IMR-90 (cell line): ENCODE results near the gene ZBTB46. TPM values are rescaled to one million over a fixed set of nuclear protein-coding genes. Genes with fewer than 3 reads are reported as not detected.
A peak's percentile ranks its signal among the peaks of the same experiment; 100 is the strongest.

Experiments
- ATAC-seq: fragments of 200-7000 bp; cut with Tn5 transposase; 2 replicates; pipeline ENCODE4 v1.9.1; 2020; ENCODE audit warnings: low read depth, mild to moderate bottlenecking, moderate library complexity
- BruUV-seq: library from RNA; stranded (reverse); fragments of 400-500 nt; replicated peaks from 2 replicates; lab custom pipeline; 2021; lab: Mats Ljungman, UMichigan
- CTCF ChIA-PET: fragments of 300-600 bp; formaldehyde crosslinking; extraction: SDS; loops from one replicate; lab custom pipeline; 2021; ENCODE audit warnings: antibody characterized with exemption; lab: Yijun Ruan, JAX
- POLR2A ChIA-PET: fragments of 300-600 bp; sonication (Branson Sonifier 250); formaldehyde crosslinking; loops from one replicate; lab custom pipeline; 2022; ENCODE audit warnings: antibody characterized with exemption; ENCODE audit not compliant: unreplicated experiment; lab: Charles Lee
- DNase-seq: peaks from one replicate; pipeline ENCODE4 v3.0.0; 2013
- H2AFZ ChIP-seq: replicated peaks from 2 replicates; pipeline ENCODE3; 2013; ENCODE audit warnings: low read length, mild to moderate bottlenecking; ENCODE audit not compliant: poor library complexity
- H2AK5ac ChIP-seq: 2 replicates; pipeline ENCODE4 v1.6.1; 2013; ENCODE audit warnings: low read depth, low read length, inconsistent platforms
- H2AK9ac ChIP-seq: replicated peaks from 2 replicates; pipeline ENCODE3; 2013; ENCODE audit warnings: mild to moderate bottlenecking, low read depth, low read length, moderate library complexity; ENCODE audit not compliant: poor library complexity
- H2BK120ac ChIP-seq: 2 replicates; pipeline ENCODE4 v1.6.1; 2013; ENCODE audit warnings: low read depth, low read length, inconsistent platforms
- H2BK15ac ChIP-seq: 3 replicates; pipeline ENCODE4 v1.6.1; 2013; ENCODE audit warnings: low read depth, low read length, inconsistent platforms
- H2BK20ac ChIP-seq: 2 replicates; pipeline ENCODE4 v1.6.1; 2013; ENCODE audit warnings: low read depth, mild to moderate bottlenecking, inconsistent platforms, low read length, moderate library complexity
- H2BK5ac ChIP-seq: 2 replicates; pipeline ENCODE4 v1.6.1; 2013; ENCODE audit warnings: mild to moderate bottlenecking, low read depth, low read length, inconsistent platforms; ENCODE audit not compliant: poor library complexity, severe bottlenecking
- H3K14ac ChIP-seq: replicated peaks from 2 replicates; pipeline ENCODE4 v1.6.1; 2013; ENCODE audit warnings: low read depth, low read length, inconsistent platforms
- H3K18ac ChIP-seq: 2 replicates; pipeline ENCODE4 v1.6.1; 2013; ENCODE audit warnings: low read depth, low read length, control low read depth
- H3K23ac ChIP-seq: 2 replicates; pipeline ENCODE4 v1.6.1; 2013; ENCODE audit warnings: low read depth, low read length, inconsistent platforms
- H3K27ac ChIP-seq: 2 replicates; pipeline ENCODE4 v1.5.1; 2013; ENCODE audit warnings: mild to moderate bottlenecking, control low read depth, low read length; ENCODE audit not compliant: insufficient read depth
- H3K27me3 ChIP-seq: 2 replicates; pipeline ENCODE4 v1.6.1; 2013; ENCODE audit warnings: low read length; ENCODE audit not compliant: control insufficient read depth, insufficient read depth
- H3K36me3 ChIP-seq: 2 replicates; pipeline ENCODE4 v1.6.1; 2013; ENCODE audit warnings: low read length, mixed read lengths; ENCODE audit not compliant: control insufficient read depth, insufficient read depth
- H3K4ac ChIP-seq: 2 replicates; pipeline ENCODE4 v1.6.1; 2013; ENCODE audit warnings: low read depth, low read length, inconsistent platforms
- H3K4me1 ChIP-seq: 2 replicates; pipeline ENCODE4 v1.6.1; 2013; ENCODE audit warnings: low read length, mixed read lengths; ENCODE audit not compliant: control insufficient read depth, insufficient read depth
- H3K4me2 ChIP-seq: 2 replicates; pipeline ENCODE4 v1.6.1; 2013; ENCODE audit warnings: low read depth, mild to moderate bottlenecking, control low read depth, low read length, moderate library complexity
- H3K4me3 ChIP-seq: 2 replicates; pipeline ENCODE4 v1.5.1; 2013; ENCODE audit warnings: low read depth, mild to moderate bottlenecking, control low read depth, low read length, moderate library complexity; ENCODE audit not compliant: insufficient read depth
- H3K56ac ChIP-seq: 2 replicates; pipeline ENCODE4 v1.6.1; 2013; ENCODE audit warnings: low read length, inconsistent platforms; ENCODE audit not compliant: insufficient read depth; ENCODE audit errors: extremely low read depth
- H3K79me1 ChIP-seq, 2 experiments: 2 replicates each; pipeline ENCODE4 v1.6.1; 2013; ENCODE audit warnings: low read length in 2 of 2, inconsistent platforms in 1 of 2, low read depth in 1 of 2
- H3K9ac ChIP-seq: 2 replicates; pipeline ENCODE4 v1.6.1; 2013; ENCODE audit warnings: low read depth, low read length, control low read depth
- H3K9me1 ChIP-seq: 2 replicates; pipeline ENCODE4 v1.6.1; 2013; ENCODE audit warnings: low read length, inconsistent platforms; ENCODE audit not compliant: insufficient read depth
- H3K9me3 ChIP-seq: 2 replicates; pipeline ENCODE4 v1.6.1; 2013; ENCODE audit warnings: low read length; ENCODE audit not compliant: control insufficient read depth, insufficient read depth
- H4K20me1 ChIP-seq: 2 replicates; pipeline ENCODE4 v1.6.1; 2013; ENCODE audit warnings: low read length, inconsistent platforms; ENCODE audit not compliant: insufficient read depth
- H4K5ac ChIP-seq: 2 replicates; pipeline ENCODE4 v1.6.1; 2013; ENCODE audit warnings: mild to moderate bottlenecking, low read depth, low read length, control low read depth
- H4K8ac ChIP-seq, 2 experiments: 2 replicates each; pipeline ENCODE4 v1.6.1; 2013; ENCODE audit warnings: low read depth in 2 of 2, low read length in 2 of 2, control low read depth in 1 of 2, inconsistent platforms in 1 of 2
- H4K91ac ChIP-seq: 2 replicates; pipeline ENCODE4 v1.6.1; 2013; ENCODE audit warnings: low read depth, low read length, inconsistent platforms; ENCODE audit not compliant: insufficient read depth
- CEBPB ChIP-seq: IDR thresholded peaks from 2 replicates; pipeline ENCODE4 v1.6.1; 2012; ENCODE audit warnings: low read depth, low read length, improper control_type of control experiment
- FOS ChIP-seq: fragments of 150-350 bp; IDR thresholded peaks from 2 replicates; pipeline ENCODE4 v1.6.1; 2016; ENCODE audit warnings: low read depth, low read length
- MAZ ChIP-seq: IDR thresholded peaks from 2 replicates; pipeline ENCODE4 v1.6.1; 2012; ENCODE audit warnings: low read depth, mild to moderate bottlenecking, low read length, improper control_type of control experiment, moderate library complexity, borderline replicate concordance
- MXI1 ChIP-seq: IDR thresholded peaks from 2 replicates; pipeline ENCODE4 v1.6.1; 2012; ENCODE audit warnings: low read depth, mild to moderate bottlenecking, low read length, moderate library complexity, borderline replicate concordance
- RCOR1 ChIP-seq: IDR thresholded peaks from 2 replicates; pipeline ENCODE4 v1.6.1; 2012; ENCODE audit warnings: mild to moderate bottlenecking, low read length, improper control_type of control experiment; ENCODE audit not compliant: insufficient replicate concordance
- RFX5 ChIP-seq: IDR thresholded peaks from 2 replicates; pipeline ENCODE4 v1.8.0; 2012; ENCODE audit warnings: low read depth, mild to moderate bottlenecking, low read length, moderate library complexity
- WGBS, 2 experiments: methylation state at CpG; one replicate each; pipeline versions ENCODE4 v1.1.5 to v1.1.7; 2013; ENCODE audit warnings: missing lambda C conversion rate in 2 of 2; ENCODE audit not compliant: insufficient read length in 1 of 2; ENCODE audit errors: extremely low coverage in 2 of 2; 5-methylcytosine and 5-hydroxymethylcytosine counted together
- dilution Hi-C: fragments of 300-500 bp; cut with HindIII; formaldehyde crosslinking; loops from one replicate; pipeline ENCODE4 v1.14.3; 2018; ENCODE audit warnings: low sequenced_read_pairs; ENCODE audit not compliant: unreplicated experiment
- in situ Hi-C: fragments of 300-500 bp; cut with MboI; formaldehyde crosslinking; loops from 3 replicates; pipeline ENCODE4 v1.14.3; 2019; ENCODE audit warnings: low sequenced_read_pairs, inconsistent platforms, mixed read lengths
- intact Hi-C: fragments of 100-400 bp; cut with micrococcal nuclease; formaldehyde crosslinking; loops from 2 replicates; pipeline ENCODE4 v1.10.0; 2022
- polyA plus RNA-seq, 3 experiments: library from polyadenylated mRNA; depleted of rRNA; stranded (reverse); fragments of >200 nt; gene quantifications; 2 replicates each; pipeline ENCODE4 v1.2.3, GENCODE V29; 2012; ENCODE audit warnings: low replicate concordance in 1 of 3
- total RNA-seq: library from RNA; depleted of rRNA; stranded (reverse); fragments of >200 nt; gene quantifications from 2 replicates; pipeline ENCODE4 v1.2.3, GENCODE V29; 2012
- TF ChIP-seq, protein P1 (sequence below): conservative IDR thresholded peaks from 2 replicates; pipeline ENCODE4 v1.5.1; 2012; ENCODE audit warnings: mild to moderate bottlenecking, low read depth, low read length, improper control_type of control experiment
- TF ChIP-seq, protein P2 (sequence below): fragments of 150-350 bp; IDR thresholded peaks from 2 replicates; pipeline ENCODE4 v1.6.1; 2017; ENCODE audit warnings: mild to moderate bottlenecking, antibody characterized with exemption, low read length, low read depth

Gene ZBTB46
- total and polyA plus RNA-seq, 2 of the 4 experiments (the other 2 are of a cell fraction) = 4.2 to 14.9 TPM

DNA sequence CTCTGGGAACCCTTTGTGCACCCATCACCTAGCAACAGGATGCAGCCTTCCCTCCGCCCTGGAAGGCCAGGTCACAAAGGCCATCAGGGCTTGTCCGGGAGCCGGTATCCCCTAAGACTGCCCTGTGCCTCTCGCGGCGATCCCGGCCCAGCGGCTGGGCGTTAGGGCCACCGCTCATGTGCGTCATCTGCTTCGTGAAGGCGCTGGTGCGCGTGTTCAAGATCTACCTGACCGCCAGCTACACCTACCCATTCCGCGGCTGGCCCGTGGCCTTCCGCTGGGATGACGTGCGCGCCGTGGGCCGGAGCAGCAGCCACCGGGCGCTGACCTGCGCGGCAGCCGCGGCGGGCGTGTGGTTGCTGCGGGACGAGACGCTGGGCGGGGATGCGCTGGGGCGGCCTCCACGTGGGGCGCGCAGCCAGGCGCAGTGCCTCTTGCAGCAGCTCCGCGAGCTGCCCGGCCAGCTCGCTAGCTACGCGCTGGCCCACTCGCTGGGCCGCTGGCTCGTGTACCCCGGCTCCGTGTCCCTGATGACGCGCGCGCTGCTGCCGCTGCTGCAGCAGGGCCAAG, 30.4 kb upstream of the ZBTB46 start, which contains the start of gene ABHD16B:
Gene ABHD16B, plus strand, starts transcription at position 134 of the 570 bp plus-strand sequence. Its CDS starts 43 bp downstream, at position 177.
- Histone ChIP-seq H3K23ac (no peak within 1 kb of the TSS), H3K4me1 (peaks cover 20% of the 10 kb centered on the region), H3K9ac (no peak within 1 kb of the TSS), H3K4ac (no peak within 1 kb of the TSS), H3K4me2 (no peak within 1 kb of the TSS), H3K56ac (no peak within 1 kb of the TSS), H3K18ac (no peak within 1 kb of the TSS), H2AFZ (no peak within 1 kb of the TSS), H3K9me3 (no peaks in the 10 kb centered on the region), H2AK5ac (no peak within 1 kb of the TSS), H2BK5ac (no peak within 1 kb of the TSS), H4K8ac (no peak within 1 kb of the TSS), H4K91ac (no peak within 1 kb of the TSS), H2AK9ac (peak within 1 kb of the TSS; percentile 81), H3K4me3 (no peak within 1 kb of the TSS), H3K27me3 (no peaks in the 10 kb centered on the region), H3K79me1 (peaks cover 8 to 30% of the 10 kb centered on the region in 2 experiments), H4K20me1 (no peaks in the 10 kb centered on the region), H2BK20ac (no peak within 1 kb of the TSS), H3K36me3 (peaks cover 10% of the 10 kb centered on the region; the same call in 1 of the 2 replicates), H3K9me1 (no peaks in the 10 kb centered on the region; the same call in 1 of the 2 replicates), H3K27ac (no peak within 1 kb of the TSS), H2BK120ac (no peak within 1 kb of the TSS), H2BK15ac (no peak within 1 kb of the TSS), H3K14ac (no peak within 1 kb of the TSS), H4K5ac (no peak within 1 kb of the TSS)
- dilution Hi-C loops = no loop called here
- BruUV-seq = no TSS peak
- ChIA-PET POLR2A (no interaction called here), CTCF (no interaction called here)
- no peak for ATAC-seq
- TF ChIP-seq CEBPB = no peak
- no peak for TF ChIP-seq RFX5
- TF ChIP-seq, protein P1, sequence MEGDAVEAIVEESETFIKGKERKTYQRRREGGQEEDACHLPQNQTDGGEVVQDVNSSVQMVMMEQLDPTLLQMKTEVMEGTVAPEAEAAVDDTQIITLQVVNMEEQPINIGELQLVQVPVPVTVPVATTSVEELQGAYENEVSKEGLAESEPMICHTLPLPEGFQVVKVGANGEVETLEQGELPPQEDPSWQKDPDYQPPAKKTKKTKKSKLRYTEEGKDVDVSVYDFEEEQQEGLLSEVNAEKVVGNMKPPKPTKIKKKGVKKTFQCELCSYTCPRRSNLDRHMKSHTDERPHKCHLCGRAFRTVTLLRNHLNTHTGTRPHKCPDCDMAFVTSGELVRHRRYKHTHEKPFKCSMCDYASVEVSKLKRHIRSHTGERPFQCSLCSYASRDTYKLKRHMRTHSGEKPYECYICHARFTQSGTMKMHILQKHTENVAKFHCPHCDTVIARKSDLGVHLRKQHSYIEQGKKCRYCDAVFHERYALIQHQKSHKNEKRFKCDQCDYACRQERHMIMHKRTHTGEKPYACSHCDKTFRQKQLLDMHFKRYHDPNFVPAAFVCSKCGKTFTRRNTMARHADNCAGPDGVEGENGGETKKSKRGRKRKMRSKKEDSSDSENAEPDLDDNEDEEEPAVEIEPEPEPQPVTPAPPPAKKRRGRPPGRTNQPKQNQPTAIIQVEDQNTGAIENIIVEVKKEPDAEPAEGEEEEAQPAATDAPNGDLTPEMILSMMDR = no peak
- TF ChIP-seq RCOR1 = no peak
- TF ChIP-seq, protein P2, sequence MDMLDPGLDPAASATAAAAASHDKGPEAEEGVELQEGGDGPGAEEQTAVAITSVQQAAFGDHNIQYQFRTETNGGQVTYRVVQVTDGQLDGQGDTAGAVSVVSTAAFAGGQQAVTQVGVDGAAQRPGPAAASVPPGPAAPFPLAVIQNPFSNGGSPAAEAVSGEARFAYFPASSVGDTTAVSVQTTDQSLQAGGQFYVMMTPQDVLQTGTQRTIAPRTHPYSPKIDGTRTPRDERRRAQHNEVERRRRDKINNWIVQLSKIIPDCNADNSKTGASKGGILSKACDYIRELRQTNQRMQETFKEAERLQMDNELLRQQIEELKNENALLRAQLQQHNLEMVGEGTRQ = no peak
- no peak for TF ChIP-seq MXI1
- TF ChIP-seq FOS = no peak
- no peak for TF ChIP-seq MAZ
- in situ Hi-C loops = loop anchor here (10.0 kb wide), 2 partner anchors 157 to 327 kb away; partner anchors contain the start of genes ARFRP1, PTK6 and ZGPAT
- intact Hi-C loops = no loop called here
- 97% methylated on average over 52 of the region's 59 CpGs; no CpG with 5 or more reads in 1 of the 2 experiments for WGBS, 2 experiments
- DNase-seq = no peak
